ENCODE measurements around the gene GSK3A.

GSK3A gene

DNA sequence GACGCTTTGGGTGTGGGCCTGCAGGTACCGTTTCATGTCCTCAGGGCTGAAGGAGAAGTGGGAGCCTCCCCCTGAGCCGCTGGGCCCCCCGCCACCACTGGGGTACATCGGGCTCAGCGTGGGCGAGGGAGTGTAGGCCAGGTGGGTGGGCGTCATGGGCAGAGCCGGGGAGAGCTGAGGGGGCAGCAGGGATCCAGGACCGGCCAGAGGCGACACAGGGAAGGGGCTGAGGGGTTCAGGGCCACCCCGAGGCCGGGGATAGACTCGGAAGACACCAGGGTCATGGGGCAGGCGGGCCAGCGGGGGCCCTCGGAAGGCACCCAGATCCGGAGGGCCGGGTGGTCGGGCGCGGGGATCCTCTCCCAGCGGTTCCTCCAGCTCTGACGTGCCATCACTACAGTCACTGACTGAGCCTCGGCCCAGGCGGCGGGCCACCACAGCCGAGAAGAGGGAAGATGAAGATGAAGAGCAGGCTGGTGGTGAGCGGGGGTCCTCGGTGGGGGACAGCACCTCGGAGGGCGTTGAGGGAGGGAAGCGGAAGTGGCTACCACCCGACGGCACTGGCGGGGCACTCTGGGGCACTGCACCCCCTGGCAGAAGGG lies 6.8 kb upstream of the GSK3A start:
- DNase-seq (ENCODE audit: low read depth in 2 of 2), result no peak

DNA sequence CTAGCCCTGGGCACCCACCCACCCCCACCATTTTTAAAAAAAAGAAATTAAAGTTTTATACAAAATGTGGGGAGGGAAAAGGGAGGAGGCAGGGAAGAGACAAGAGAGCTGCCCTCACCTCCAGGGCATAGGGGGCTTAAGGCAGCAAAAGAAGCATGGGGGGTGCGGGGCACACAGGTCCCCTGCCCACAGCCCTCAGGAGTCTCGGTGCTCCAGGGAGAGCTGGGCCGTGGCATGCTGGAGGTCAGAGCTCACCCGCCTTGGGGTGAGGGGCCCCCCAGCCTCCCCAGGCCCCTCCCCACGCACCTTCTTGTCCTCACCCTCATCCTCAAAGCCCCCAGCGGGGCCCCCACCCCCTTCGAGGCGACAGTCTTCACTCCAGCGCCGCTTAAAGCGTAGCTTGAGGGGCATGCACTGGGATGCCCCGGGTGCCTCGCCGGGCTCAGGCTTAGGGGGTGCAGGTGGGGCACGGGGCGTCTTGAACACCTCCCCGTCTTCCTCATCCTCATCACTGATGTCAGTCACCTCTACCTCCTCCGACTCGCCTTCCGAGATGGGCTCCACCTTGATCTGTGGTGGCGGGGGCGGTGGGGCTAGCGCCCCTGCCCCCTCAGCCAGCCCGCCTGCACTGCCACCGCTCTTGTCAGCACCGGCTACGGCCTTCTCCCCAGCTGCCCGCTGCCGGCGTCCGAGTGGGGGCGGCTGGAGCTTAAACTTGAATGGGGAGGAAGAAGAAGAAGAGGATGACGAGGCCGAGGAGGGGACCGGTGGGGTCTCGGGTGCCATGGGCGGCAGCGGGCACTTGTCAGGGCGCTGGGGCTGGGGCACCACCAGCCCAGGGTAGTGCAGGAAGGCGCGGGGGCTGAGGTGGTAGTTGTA lies 6.1 kb upstream of the GSK3A start:
- no peak for DNase-seq (ENCODE audit: low read depth in 2 of 2)

DNA sequence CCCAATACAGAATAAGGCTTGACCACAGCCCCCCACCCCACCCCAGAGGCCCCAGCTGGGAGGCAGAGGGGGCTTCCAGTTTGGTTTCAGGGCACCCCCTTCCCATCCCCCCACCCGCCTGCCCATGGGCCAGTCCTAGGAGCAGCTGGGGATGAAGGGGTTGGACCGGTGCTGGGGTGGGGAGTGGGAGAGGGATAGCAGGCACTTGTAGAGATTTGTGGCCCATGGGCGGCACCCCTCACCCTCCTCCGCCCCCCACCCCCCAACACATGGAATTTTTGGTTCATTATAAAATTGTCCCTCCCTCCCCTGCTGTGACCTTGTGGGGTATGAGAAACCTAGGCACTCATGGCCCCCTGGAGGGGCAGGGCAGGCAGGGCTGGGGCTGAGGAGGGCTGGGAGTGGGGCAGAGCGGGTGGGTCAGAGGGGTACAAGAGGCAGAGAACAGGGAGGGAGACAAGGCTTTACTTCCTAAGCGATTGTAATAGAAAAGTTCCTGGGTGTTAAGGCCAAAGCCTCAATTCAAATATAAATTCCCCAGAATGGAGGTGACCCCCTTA lies 5.3 kb upstream of the GSK3A start:
- DNase-seq (ENCODE audit: low read depth in 2 of 2), result no peak

DNA sequence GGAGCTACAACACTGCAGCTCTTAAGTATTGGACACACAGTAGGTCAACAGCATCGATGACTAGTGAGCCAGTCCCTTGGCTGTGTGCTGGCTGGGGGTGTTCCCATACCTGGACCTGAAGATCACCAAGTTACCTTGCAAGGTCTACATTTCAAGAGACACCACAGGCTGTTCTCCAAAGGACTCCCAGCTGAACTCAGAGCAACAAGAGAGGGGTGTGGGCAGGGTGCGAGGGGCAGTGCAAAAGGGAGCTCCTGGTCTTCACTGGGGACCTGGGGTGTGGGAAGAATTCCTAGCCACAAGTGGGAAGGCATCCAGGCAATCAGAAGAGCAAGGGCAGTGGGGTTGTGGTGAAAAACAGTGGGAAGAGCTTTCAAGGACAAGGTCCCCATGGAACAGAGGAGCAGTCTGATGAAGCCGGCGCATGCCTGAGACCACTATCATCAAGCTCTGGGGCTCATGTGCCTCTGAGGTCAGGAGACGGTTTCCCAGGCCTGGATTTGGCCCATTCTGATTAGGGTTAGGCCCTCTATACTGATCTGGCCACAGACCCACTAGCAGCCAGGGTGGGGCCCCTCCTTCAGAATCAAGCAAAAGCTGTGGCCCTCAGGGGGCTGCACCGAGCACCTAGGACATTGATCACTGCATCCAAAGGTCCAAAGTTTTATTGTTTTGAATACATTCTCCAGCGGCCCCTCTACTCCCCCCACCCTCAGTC lies 4.7 kb upstream of the GSK3A start:
- DNase-seq (ENCODE audit: low read depth in 2 of 2), result no peak

DNA sequence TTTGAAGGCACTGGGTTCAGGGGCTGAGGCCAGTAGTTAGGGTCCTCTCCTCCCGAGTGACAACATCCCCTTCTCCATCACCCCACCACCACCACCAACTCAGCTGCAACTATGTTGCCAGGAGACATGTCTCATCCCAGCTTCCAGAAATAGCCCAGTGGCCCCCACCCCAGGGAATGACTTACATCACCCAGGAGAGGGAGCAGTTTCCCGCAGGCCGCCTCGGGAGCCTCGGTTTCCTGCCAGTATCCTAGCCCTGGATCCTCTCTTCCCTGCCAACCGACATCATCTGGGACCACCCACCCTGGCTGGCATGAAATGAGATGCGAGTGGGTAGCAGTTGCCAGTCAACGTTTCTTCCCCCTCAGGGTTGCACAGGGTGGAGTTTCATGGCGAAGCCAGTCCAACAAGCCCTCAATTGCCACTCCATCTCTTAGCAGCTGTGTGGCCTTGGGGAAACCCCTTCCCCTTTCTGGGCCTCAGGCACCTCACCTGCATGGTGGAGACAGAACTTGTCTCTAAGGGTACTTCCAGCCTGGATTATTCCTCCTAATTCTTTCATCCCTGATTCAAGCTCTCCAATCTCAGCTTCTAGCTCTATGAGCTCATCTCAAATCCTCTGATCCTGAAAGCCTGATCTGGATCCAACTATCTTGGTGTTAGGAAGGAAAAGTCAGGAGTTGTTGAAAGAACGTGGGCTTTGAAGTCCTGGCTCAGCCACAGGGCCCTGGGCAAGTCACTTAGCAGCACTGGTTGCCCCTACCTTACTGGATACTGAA lies 3.9 kb upstream of the GSK3A start:
- DNase-seq (ENCODE audit: low read depth in 2 of 2), result no peak

DNA sequence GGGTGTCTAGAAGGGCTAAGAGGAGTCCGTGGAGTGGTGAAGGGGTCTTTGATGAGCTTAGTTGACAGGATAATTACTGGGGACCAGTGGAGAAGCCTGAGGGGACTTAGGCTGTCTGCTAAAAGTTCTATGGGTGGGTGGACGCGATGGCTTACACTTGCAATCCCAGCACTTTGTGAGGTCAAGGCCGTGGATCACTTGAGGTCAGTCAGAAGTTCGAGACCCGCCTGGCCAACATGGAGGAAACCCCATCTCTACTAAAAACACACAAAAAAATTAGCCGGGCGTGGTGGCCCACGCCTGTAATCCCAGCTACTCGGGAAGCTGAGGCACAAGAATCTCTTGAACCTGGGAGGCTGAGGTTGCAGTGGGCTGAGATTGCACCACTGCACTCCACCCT lies 2.8 kb upstream of the GSK3A start:
- DNase-seq (ENCODE audit: low read depth in 2 of 2), result no peak

DNA sequence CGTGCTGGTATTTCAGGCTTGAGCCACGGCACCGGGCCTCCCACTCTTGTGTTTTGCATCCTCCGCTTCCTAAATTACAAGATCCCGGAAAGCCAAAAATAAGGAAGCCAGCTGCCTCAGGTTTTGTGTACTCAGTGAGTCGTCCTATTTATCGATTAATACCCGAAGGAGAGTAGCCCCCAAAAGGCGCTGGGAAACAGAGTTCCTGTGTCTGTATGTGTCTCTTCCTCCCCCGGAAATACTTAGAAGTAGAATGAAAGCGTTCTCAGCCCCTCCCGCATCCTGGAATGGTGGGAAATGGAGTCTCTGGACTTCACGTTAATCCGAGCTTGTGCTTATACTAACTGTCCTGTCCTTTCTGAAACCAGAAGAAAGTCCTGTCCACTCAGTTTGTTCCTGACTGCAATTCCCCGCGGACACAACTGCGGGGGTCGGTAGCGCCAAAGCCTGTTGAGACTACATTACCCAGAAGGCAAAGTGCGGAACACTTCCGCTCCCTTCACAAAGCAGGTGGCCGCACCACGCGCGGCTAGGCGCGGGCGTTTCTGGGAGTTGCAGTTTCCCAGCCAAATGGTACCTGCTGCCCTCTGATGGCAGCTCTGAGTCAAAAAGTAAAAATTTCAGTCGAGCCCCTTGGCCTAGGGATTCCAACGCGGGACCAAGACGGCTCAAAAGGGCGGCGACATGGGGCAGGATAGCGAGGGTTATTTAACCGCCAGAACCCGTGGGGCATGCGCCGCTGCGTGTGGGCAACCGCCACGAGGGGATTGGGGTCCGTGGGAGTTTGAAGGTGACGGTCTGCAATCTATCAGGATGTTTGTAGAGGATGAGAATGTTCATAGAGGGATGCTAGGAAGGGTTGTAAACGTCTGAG lies 2.2 kb upstream of the GSK3A start:
- DNase-seq (ENCODE audit: low read depth in 2 of 2), result peak; percentile 79 to 84

DNA sequence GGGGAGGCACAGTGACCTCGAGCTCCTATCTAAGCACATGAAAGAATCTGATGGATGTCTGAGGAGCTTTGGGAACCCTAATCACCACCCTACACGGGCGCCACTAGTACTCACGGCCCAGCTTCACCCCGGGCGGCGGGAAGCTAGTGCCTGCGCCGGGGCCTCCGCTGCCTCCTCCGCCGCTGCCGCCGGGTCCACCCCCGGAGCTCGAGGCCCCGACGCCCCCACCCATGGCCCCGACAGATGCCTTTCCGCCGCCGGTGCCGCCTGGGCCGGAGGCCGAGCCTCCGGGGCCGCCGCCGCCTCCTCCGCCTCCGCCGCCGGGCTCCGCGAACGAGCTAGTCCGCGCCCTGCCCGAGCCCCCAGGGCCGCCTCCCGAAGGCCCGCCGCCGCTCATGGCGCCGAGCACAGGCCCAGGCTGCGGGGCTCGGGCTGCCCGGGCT lies 312 bp downstream of the GSK3A start:
- DNase-seq (ENCODE audit: low read depth in 2 of 2), result no peak

DNA sequence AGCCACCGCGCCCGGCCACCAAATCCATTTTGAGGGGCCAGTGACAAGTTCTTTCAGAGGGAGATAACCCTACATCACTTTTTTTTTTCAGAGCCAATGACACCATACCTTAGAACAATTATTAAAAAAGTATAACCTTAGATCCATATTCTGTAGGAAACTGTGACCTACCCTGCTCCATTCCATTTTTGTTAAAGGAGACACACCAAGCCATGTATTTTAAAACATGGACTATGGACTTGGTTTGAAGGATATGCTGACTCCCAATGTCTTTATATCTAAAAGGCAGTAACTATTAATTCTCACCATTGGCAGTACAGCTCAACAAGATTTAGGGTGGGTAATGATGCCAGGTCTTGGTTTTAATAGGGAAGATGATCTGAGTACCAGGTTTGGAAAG lies 1.1 kb downstream of the GSK3A start:
- no peak for DNase-seq (ENCODE audit: low read depth in 2 of 2)

DNA sequence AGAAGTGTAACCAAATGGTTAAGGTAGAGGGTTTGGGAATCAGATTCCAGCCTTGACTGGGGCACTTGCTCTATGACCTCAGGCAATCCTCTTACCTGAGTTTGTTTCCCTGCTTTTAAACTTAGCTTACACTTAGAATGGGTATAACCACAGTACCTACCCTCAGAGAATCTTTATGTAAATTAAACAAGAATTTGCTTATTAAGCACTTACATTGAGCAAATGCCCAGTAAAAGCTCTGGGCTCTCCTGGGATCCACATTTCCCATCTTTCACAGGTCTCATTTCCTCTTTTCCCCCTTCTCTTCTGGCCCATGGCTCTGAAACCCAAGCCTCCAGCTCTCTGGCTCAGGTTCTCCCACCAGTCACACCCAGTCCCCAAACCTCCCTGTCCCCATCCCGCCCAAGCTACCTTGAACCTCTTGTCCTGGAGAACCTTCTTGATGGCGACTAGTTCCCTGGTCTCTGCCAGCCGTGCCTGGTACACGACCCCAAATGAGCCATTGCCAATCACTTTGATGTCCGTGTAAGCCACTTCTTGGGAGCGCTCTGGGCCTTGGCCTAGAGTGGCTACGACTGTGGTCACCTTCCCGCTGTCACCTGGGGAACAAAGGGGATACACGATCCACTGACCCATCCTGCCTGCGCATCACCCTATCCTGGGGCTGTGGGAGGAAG lies 2.7 kb downstream of the GSK3A start:
- DNase-seq (ENCODE audit: low read depth in 2 of 2), result no peak

DNA sequence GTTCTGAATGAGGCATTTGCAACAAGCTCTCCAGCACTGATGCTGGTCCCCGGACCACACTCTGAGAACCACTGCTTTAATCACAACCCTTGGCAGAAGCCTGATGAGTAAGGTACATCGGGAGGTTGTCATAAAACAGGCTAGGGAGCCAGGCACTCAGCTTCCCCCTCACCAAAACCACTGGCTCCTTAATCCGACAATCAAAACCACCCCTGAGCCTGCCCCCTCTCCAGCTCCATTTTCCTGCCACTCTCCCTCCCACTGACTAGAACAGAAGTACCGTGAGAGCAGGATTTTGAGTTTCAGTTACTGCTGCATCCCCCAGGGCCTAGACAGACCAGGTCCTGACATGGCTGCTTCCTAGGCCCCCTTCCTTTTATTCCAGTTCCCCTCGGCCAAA lies 7.2 kb downstream of the GSK3A start:
- DNase-seq (ENCODE audit: low read depth in 2 of 2), result no peak

DNA sequence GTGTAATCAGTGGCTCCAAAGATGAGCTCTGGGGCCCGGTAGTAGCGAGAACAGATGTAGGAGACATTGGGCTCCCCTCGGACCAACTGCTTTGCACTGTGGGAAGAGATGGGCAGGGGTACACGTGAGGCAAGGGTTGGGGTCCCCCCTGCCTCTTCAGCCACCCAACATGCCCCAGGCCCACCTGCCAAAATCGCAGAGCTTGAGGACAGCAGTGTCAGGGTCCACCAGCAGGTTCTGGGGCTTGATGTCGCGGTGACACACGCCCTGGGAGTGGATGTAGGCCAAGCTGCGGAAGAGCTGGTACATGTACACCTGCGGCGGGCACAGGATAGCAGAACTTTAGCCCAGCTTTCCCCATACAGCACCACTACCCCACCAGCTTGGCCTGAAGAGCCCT lies 8.0 kb downstream of the GSK3A start:
- no peak for DNase-seq (ENCODE audit: low read depth in 2 of 2)

DNA sequence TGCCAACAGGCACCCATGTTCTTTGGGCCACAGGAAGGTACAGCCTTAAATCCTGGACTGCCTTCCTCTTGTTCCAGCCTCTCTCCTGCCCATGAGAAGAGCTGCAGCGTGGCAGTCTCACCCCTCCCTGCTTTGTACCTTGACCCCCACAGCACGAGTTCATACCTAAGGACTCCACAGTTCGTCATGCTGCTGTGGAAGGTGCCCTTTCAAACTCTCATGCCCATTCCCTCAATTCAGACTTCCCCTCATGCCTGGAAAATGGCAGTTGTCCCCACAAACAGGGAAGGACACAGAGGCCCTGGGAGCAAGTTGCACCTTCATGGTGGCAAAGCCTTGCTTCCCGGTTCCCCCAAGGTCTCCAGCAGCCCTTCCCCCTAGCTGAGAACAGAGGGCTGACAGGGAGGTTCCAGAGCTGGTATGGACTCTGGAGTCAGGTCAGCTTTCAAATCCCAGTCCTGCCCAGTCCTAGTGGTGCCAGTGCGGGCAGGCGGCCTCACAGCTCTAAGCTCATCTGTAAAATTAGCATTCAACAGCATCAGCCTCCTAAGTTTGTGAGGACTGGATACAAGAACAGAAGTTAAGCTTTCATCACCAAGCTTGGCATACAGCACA lies 8.6 kb downstream of the GSK3A start:
- DNase-seq (ENCODE audit: low read depth in 2 of 2), result no peak

DNA sequence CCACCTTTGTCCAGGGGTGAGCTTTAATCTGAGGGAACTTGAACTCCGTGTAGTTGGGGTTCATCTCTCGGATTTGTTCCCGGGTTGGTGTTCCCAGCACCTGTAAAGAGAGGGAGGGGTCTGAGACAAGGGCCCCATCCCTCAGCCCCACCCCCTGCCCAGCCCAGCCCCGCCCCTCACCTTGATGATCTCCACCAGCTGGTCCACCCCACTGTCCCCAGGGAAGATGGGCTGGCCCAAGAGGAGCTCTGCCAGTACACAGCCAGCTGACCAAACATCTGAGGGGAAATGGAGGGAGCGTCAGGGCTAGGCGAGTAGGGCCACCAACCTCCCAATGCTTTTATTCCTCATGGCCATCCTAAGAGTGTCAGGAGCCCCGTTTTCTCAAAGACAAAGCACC lies 9.3 kb downstream of the GSK3A start:
- DNase-seq (ENCODE audit: low read depth in 2 of 2), result no peak

DNA sequence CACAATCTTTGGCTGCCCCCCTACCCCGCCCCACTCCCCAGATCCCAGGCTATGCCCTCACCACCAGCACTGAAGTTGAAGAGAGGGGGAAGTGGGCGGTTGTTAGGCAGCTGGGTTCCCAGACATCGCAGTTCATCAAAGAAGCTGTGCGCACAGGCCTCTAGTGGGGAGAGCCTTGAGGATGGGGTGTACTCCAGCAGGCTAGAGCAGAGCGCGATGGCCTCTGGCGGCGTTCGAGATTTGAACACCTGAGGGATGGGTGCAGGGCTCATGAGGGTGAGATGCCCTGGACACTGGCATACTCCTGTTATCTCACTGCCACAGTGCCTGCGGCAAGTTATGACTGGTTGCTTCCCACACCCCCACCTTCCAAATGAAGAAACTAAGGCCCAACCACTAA lies 10.0 kb downstream of the GSK3A start:
- no peak for DNase-seq (ENCODE audit: low read depth in 2 of 2)

DNA sequence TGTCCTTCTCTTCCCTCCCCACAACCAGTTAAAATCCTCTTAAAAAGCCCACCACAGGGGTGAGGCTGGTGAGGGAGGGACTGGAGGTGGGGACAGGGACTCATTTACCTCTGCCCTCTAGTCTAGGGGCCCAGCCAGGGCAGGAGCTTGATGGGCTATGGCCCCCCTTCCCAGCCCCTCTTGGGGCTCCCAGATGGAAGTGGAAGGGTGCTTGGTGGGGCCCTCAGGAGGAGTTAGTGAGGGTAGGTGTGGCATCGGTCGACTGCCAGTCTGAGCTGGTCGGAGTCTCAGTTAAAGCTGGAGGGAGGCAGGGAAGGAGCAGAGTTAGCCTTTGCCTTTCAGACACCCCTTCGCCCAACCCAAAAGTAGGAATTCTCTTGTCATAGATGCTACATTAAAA lies 11.8 kb downstream of the GSK3A start:
- DNase-seq (ENCODE audit: low read depth in 2 of 2), result no peak

DNA sequence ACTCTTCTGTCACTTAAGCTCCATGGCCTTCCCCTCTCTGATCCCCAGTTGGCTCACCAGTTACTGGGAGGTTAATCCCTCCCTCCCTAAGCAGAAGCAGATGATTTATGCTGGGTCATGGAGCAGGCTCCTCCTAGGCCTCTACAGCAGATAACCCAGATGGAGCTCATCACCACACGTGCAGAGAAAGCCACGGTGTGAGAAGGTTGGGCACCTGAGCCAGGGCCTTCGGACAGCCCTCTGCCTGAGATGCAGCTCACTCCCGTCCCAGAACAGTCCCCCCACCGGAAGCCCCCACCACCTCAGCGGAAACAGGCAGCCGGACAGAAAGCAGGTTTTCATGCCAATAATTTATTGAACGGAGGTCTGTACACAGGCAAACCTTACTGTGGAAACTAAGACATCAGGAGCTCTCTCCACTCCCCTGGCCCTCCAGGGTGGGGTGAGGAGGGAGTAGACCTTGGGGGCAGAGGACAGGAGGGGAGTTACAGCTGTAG lies 12.5 kb downstream of the GSK3A start:
- DNase-seq (ENCODE audit: low read depth in 2 of 2), result no peak

DNA sequence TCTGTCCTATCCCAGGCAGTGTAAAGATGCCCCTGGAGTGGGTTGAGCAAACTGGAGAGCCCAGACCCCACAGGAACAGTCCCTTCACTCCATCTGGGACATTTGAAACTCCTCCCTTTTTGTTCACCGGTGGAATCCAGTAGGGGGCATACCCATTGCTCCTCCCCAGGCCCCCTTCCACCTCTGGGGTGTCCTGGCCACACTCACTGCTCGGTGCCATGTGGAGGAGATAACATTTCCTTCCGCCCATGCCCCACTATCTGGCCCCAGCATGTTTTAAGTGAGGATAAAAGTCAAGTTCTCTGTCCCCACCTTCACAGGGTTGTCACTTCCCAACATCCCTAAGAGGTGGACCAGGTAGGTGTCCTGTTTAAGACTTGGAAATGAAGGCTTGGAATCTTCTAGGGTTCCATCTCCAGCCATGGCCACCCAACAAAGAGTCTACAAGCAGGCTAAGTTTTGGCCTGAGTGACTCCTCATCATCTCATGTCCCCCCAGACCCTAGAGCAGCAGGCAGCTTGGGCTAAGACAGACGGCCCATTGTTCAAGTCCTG lies 13.0 kb downstream of the GSK3A start:
- DNase-seq (ENCODE audit: low read depth in 2 of 2), result no peak

DNA sequence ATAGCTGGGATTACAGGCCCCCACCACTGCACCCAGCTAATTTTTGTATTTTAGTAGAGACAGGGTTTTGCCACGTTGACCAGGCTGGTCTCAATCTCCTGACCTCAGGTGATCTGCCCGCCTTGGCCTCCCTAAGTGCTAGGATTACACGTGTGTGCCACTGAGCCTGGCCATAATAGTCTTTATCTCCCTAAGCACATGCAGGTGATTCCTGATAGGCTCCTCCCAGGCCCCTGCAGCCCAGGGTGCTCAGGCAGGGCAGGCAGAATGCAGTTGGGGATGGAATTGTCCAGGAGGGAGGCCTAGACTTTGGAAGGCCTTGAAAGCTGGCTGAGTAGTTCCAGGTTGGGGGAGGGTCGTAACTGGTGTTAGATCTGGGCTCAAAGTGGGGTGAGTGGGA lies 13.8 kb downstream of the GSK3A start:
- DNase-seq (ENCODE audit: low read depth in 2 of 2), result no peak
